GM12891 (cell line): ENCODE measurements around the gene RGL2.

Experiments
- DNase-seq: peaks from one replicate; pipeline ENCODE4 v3.0.0; 2011; ENCODE audit warnings: low spot score; ENCODE audit not compliant: insufficient read length
- FAIRE-seq: peaks from 2 replicates; lab custom pipeline; 2011; peaks lifted over from hg19 to GRCh38; lab: Jason Lieb, UNC
- PAX5 ChIP-seq: IDR thresholded peaks from 2 replicates; pipeline ENCODE4 v1.6.1; 2011; ENCODE audit warnings: low read length, moderate library complexity, mild to moderate bottlenecking; ENCODE audit not compliant: insufficient read depth, severe bottlenecking
- POLR2A ChIP-seq: IDR thresholded peaks from 2 replicates; pipeline ENCODE4 v1.6.1; 2011; ENCODE audit warnings: low read depth, low read length, control low read depth
- POLR2AphosphoS5 ChIP-seq: IDR thresholded peaks from 2 replicates; pipeline ENCODE4 v1.6.1; 2011; ENCODE audit warnings: low read depth, low read length, control low read depth
- POU2F2 ChIP-seq: IDR thresholded peaks from 2 replicates; pipeline ENCODE4 v1.6.1; 2011; ENCODE audit warnings: low read depth, mild to moderate bottlenecking, control low read depth, low read length, moderate library complexity
- SPI1 ChIP-seq: IDR thresholded peaks from 2 replicates; pipeline ENCODE4 v1.6.1; 2011; ENCODE audit warnings: low read depth, low read length, control low read depth
- TAF1 ChIP-seq: IDR thresholded peaks from 2 replicates; pipeline ENCODE4 v1.6.1; 2011; ENCODE audit warnings: low read depth, low read length, control low read depth

The RGL2 gene

GRCh38 chr6:33296797-33297405, 1.8 kb downstream of the RGL2 start:
- FAIRE-seq (no peak), DNase-seq (no peak)
- TF ChIP-seq PAX5 (no peak), SPI1 (no peak), TAF1 (no peak), POLR2A (no peak), POU2F2 (no peak), POLR2AphosphoS5 (no peak)

- no peak for TF ChIP-seq PAX5
- no peak for TF ChIP-seq POLR2A
- TF ChIP-seq POU2F2, result no peak
- TF ChIP-seq SPI1, result no peak
- no peak for TF ChIP-seq POLR2AphosphoS5
- no peak for TF ChIP-seq TAF1
- no peak for FAIRE-seq
- DNase-seq, result no peak
Observed at GRCh38 chr6:33295621-33296369, 2.9 kb downstream of the RGL2 start.

GRCh38 chr6:33294086-33294823, 4.5 kb downstream of the RGL2 start:
- no peak for TF ChIP-seq POLR2A
- no peak for TF ChIP-seq TAF1
- TF ChIP-seq POLR2AphosphoS5, result no peak
- TF ChIP-seq PAX5, result no peak
- TF ChIP-seq SPI1, result no peak
- no peak for TF ChIP-seq POU2F2
- no peak for FAIRE-seq

GRCh38 chr6:33292996-33293682, 5.6 kb downstream of the RGL2 start:
- TF ChIP-seq POU2F2, result no peak
- TF ChIP-seq POLR2A, result no peak
- no peak for TF ChIP-seq POLR2AphosphoS5
- TF ChIP-seq SPI1, result no peak
- no peak for TF ChIP-seq TAF1
- TF ChIP-seq PAX5, result no peak
- no peak for FAIRE-seq
- DNase-seq, result no peak

More at GRCh38 chr6:33294086-33294823, 4.5 kb downstream of the RGL2 start:
- no peak for DNase-seq

GRCh38 chr6:33290459-33290858, 8.3 kb downstream of the RGL2 start:
- DNase-seq (no peak), FAIRE-seq (no peak)
- no peak for TF ChIP-seq SPI1
- TF ChIP-seq POLR2A, result no peak
- TF ChIP-seq POU2F2, result no peak
- no peak for TF ChIP-seq PAX5
- no peak for TF ChIP-seq POLR2AphosphoS5
- TF ChIP-seq TAF1, result no peak

- FAIRE-seq (no peak), DNase-seq (no peak)
- TF ChIP-seq POLR2A (no peak; the same call in 1 of the 2 replicates), SPI1 (no peak), POLR2AphosphoS5 (0 out of 2 replicates have a peak, but pooled peaks have one; percentile 14)
Observed at GRCh38 chr6:33289784-33290315, 8.9 kb downstream of the RGL2 start.

- DNase-seq, result peak; percentile 90
- TF ChIP-seq POU2F2, result 0 out of 2 replicates have a peak, but pooled peaks have one; percentile 17
- TF ChIP-seq PAX5, result no peak
- no peak for TF ChIP-seq SPI1
- TF ChIP-seq POLR2A, result peak; percentile 59
- peak; percentile 63 for TF ChIP-seq POLR2AphosphoS5
- TF ChIP-seq TAF1, result peak; percentile 56
- peak; percentile 90 for FAIRE-seq
Observed at GRCh38 chr6:33288921-33289783, 9.6 kb downstream of the RGL2 start, which contains the start of the genes PFDN6 and WDR46. Gene PFDN6, plus strand, starts transcription at chr6:33289601. Its CDS starts 256 bp downstream, at chr6:33289857. Gene WDR46, minus strand, starts transcription at chr6:33289239. Its CDS starts 69 bp downstream, at chr6:33289170.
